Activated T-helper 1 cell treated with Interleukin-2 at 50 U/mL for 16 hours (primary cell): Measurements from ENCODE around the gene CAD.

ENCODE experiments used
- DNase-seq: peaks from one replicate; pipeline ENCODE4 v3.0.0-alpha.2; 2020; ENCODE audit warnings: low read depth

CAD gene

DNA sequence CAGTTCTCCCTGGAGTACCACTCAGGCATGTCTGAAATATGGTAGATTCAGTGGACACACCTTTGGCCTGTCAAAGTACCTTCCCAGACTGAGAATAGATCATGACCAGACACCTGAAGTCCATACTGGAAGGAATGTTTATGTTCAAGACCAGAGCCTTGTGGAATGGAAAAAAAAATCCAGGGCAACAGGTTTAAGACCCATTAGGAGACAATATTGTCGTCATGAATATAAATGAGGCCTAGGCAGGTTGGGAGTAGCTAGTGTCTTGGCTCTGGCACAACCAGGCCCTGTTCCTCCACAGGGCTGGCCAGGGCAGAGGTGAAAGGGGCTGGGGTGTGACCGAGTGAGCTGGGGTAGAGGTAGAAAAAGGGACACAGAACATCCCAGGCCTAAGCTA, 18.5 kb upstream of the CAD start:
- no peak for DNase-seq

GRCh38 chr2:27199241-27199640, 17.9 kb upstream of the CAD start:
- DNase-seq = no peak

DNA sequence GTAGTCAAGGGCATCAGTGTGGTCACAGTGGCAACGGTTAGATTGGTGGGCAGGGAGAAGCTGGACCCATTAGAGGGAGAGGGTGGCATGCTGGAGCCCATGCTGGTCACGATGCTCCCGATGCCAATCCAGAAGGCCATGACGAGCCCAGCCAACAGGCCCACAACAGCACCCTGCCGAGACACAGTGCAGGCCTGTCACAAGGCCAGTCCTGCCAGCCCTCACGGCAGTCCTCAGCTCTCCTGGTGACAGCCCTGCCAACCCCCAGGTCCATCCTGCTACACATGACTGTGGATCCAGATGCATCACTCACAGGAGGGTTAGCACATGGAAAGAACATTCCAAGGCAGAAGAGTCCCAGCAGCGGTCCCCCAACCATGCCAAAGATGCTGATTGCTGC, 15.5 kb upstream of the CAD start:
- DNase-seq = no peak

DNA sequence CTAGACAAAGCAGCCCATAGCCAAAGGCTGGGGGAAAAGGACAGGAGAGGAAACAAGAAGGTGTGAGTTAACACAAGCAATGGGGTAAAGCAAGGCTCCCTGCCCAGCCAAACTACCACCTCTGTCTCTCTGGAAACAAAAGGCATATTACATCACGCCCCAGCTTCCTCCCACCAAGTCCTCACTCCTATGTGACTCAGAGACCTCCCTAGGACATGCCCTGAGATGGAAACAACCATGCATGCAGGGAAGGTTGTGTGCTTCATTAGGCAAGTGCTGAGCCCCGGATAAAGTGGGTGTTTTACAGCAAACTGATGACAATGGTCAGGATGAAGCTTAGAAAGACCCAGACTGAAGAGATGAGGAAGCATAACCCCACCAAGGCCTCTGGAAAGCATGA, 14.3 kb upstream of the CAD start:
- DNase-seq = no peak

DNA sequence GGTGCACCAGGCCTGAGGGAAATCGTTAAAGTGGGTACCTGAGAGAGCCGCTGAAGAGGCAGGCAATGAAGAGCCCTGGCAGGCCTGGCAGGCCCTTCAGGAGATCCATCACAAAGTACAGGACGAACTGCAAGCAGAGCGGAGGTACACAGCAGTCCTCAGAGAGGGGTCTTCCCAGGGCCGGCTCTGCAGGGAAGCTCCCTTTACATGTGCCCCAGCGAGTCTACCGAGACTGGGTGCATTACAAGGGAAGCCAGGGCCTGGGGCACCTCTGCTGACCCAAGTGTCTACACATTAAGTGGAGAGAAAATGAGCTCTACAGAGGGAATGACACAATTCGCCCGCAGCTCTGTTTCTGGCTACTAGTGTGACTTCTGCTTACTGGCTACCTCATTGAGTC, 13.4 kb upstream of the CAD start:
- no peak for DNase-seq

- DNase-seq = no peak
These were observed 12.6 kb upstream of the CAD start for GRCh38 chr2:27204566-27204965.

DNA sequence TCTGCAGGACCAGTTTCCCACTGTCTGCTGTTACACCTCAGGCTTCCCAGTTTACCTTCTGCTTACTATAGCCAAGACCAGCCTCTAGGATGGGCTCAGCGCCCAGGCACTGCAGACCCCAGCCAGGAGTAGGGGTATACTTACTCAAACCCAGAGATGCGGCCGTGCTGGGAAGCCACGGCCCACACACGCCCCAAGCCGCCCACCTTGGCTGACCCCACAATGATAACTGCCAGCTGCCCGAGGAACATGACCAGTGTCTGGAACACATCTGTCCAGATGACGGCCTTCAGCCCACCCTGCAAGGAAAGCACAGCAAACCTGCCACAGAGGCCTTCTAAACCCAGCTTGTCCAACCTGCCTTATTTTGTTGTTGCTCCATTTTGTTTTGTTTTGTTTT, 12.0 kb upstream of the CAD start:
- DNase-seq = no peak

DNA sequence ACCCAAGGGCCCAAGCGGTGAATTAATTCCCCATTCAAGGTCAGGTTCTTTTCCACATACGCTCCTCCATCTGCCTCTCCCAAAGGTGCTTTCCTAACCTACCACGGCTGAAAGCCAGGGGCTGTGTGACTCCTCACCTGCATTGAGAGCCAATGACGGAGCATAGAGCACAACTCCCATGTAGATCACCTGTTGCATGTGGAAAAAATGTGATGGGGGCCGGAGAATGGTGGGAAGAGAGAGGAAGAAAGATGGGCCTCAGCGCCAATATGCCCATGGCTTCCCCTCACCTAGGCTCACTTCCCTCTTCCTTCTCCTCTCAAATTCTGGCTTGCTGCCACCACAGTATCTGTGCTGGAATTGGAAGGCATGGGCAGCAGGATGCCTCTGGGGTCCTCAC, 10.8 kb upstream of the CAD start:
- no peak for DNase-seq

DNA sequence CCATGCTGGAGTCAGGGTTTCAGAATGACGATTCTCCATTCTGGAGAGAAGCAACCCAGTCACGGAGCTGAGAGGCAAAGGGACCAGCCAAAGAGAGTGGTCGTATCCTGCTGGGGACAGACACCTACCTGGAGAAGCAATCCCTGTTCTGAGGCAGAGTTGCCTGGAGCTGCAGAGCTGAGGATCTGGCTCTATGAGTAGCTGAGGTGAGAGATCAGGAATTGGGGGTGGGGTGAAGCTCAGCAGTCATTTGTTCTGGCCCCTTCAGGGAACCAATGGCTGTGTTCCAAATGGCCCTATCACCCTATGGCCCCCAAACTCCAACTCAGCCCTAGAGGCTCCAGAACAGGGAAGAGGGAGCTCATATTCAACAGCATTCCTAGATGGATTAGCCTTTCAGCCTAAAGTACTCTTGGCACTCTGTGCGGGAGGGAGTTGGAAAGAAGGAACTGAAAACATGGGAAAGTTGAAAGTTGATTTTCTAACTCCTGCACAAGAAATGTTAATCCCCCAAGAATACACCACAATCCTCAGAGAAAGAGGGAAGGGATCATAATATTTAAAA, 8.6 kb upstream of the CAD start:
- DNase-seq = no peak

- DNase-seq = no peak
These were observed 7.4 kb upstream of the CAD start for GRCh38 chr2:27209621-27210401.

DNA sequence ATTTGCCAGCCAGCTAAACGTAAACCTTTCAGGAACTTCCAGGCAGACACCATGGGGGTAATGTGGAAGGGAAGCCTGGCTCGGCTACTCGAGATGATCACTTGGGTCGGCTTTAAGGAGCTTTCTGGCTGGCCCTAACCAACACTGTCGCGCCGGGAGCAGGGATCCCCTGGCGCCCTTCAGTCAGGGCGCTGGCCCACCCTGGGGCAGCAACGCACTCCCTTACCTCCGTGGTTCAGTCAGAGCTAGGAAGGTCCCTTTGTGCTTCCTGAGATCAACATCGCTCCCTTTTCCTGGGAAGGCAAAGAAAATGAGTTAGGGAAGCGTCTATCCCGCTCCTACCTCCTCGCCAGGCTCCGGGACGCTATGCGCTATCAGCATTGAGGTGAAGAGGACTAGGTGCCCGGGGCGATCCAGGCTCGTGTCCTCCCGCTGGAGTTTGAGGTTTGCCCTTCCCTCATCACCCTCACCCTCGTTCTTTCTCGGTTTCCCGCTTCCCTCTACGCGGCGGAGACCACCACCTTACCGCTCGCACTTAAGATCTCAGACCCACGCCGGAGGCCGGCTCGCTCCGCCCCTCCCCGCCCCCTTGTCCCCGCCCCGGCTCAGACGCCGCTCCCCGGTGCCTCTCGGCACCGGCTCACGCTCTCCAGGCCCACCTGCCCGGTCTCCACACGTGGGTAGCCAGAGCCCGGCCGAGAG, 5.8 kb upstream of the CAD start:
- DNase-seq = no peak

DNA sequence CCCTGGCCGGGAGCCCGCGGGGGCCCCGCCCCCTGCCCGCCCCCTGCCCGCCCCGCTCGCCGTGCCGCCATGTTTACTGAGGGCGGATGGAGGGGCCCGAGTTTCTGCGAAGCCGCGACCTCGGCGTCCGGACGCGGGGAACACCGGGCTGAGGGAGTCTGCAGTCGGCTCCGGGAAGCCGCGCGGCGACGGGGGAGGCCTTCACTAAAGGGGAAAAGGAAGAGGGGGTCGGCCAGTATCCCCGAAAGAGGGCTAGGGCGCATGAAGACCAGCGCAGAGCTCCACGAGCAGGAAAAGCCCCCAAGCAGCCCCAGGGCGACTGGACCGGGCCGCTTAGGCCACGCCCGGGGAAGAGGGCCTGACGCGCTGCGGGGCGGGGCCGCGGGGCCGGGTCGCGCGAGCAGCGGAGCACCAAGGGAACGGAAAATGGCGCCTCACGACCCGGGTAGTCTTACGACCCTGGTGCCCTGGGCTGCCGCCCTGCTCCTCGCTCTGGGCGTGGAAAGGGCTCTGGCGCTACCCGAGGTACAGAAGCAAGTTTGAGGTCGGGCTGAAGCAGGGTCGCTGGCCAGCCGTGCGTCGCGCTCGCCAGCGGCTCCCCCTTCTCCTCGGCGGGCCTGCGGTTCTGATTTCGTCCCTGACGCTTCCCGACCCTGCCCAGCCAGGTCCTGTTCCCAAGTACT, 5.1 kb upstream of the CAD start, which contains the start of the genes ATRAID and SLC5A6:
ATRAID (plus strand) TSS at position 99 of the 683 bp plus-strand sequence; CDS start at position 427, 328 bp downstream.
SLC5A6 (minus strand) TSS at position 326 of the 683 bp plus-strand sequence. CDS start 4,618 bp downstream, outside the sequence.
- peak; percentile 84 for DNase-seq

- peak; percentile 21 for DNase-seq
These were observed 4.3 kb upstream of the CAD start for GRCh38 chr2:27212626-27213471.

- no peak for DNase-seq
These were observed 2.2 kb upstream of the CAD start for GRCh38 chr2:27214941-27215340.

- no peak for DNase-seq
These were observed 592 bp upstream of the CAD start for GRCh38 chr2:27216416-27217137.

- DNase-seq = no peak
These were observed 1.4 kb downstream of the CAD start for GRCh38 chr2:27218614-27219013.

DNA sequence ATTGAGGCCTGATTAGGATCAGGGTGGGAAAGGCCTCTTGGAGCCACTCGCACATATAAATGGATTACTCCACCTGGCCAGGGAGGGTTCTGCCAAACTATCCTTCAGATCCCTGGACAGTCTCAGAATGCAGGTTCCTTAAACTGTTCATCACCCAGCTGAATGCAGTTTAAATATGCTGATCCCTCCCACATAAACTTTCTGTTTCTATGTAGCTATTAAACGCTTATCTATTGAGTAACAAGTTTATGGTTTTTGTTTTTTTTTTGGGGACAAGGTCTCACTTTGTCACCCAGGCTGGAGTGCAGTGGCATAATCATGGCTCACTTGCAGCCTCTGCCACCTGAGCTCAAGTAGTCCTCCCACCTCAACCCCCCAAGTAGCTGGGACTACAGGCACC, 1.9 kb downstream of the CAD start:
- no peak for DNase-seq

DNA sequence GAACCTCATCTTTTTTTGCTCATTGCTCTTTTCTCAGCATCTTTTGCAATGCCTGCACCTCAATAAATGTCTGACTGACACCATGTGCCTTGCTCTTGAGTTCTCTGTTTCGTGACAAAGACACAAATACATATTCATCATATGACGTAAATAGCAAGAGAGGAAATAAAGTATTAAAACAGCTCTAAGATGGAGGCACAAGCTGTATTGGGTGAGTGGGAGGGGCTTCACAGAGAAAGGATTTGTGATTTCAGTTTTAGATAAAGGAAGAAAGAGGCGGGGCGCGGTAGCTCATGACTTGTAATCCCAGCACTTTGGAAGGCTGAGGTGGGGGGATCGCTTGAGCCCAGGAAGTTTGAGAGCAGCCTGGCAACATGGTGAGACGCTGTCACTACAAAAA, 2.9 kb downstream of the CAD start:
- no peak for DNase-seq

DNA sequence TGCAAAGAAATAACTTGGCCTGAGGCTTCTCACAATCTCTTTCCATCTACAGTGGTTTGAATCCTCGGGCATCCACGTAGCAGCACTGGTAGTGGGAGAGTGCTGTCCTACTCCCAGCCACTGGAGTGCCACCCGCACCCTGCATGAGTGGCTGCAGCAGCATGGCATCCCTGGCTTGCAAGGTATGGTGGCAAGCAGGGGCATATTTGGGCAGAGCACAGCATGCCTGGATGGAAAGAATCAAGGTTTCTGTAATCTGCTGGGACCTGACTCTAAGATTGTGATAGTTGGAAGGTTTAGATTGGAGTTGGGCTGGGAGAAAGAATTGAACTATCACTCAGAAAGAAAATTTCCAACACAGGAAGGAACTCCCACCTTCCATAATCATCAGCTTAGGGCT, 4.0 kb downstream of the CAD start:
- DNase-seq = no peak

GRCh38 chr2:27222407-27222806, 5.2 kb downstream of the CAD start:
- DNase-seq = no peak

DNA sequence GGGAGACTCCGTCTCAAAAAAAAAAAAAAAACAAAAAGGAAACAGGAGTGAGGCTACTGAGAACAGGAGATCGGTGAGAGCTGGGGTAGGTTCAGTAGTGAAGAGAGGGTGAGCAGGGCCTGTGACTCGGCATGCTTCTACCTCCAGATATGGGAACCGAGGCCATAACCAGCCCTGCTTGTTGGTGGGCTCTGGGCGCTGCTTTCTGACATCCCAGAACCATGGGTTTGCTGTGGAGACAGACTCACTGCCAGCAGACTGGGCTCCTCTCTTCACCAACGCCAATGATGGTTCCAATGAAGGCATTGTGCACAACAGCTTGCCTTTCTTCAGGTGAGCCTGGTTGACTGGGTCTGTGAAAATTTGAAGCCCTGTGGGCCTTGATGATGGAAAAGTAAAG, 6.2 kb downstream of the CAD start:
- DNase-seq = no peak
